Measurements from ENCODE around the gene IL34. TPM values are rescaled to one million over a fixed set of nuclear protein-coding genes. Genes with fewer than 3 reads are reported as not detected.

Gene IL34
- total and polyA plus RNA-seq, 2 of the 13 experiments (the other 11 are each of a cell fraction or from before 2014, with no cell fraction given): 1.2 to 1.3 TPM

GRCh38 chr16:70681382-70682238 lies 35.3 kb downstream of the IL34 start (continued):
- TF ChIP-seq, protein P1, sequence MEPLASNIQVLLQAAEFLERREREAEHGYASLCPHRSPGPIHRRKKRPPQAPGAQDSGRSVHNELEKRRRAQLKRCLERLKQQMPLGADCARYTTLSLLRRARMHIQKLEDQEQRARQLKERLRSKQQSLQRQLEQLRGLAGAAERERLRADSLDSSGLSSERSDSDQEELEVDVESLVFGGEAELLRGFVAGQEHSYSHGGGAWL (CRISPR knock-in tag; IDR thresholded peaks at IDR 0.05): 0 out of 2 replicates have a peak, but pooled peaks have one; percentile 66
- TF ChIP-seq ZNF639 (CRISPR knock-in tag; conservative IDR thresholded peaks at IDR 0.05) (no peak; the same call in 1 of the 2 replicates), PRMT3 (CRISPR knock-in tag; IDR thresholded peaks at IDR 0.05; ENCODE audit: borderline replicate concordance, low read depth) (no peak), ZNF546 (CRISPR knock-in tag; conservative IDR thresholded peaks at IDR 0.05) (no peak; the same call in 1 of the 2 replicates), ZNF33B (CRISPR knock-in tag; IDR thresholded peaks at IDR 0.05) (no peak), RORA (CRISPR knock-in tag; IDR thresholded peaks at IDR 0.05) (no peak), TCF7L2 (IDR thresholded peaks at IDR 0.05; ENCODE audit: low read depth, low read length) (no peak), STAT6 (CRISPR knock-in tag; IDR thresholded peaks at IDR 0.05; ENCODE audit: borderline replicate concordance) (peak; percentile 71; the same call in 1 of the 2 replicates), ATF6 (CRISPR knock-in tag; conservative IDR thresholded peaks at IDR 0.05) (no peak), IKZF4 (CRISPR knock-in tag; IDR thresholded peaks at IDR 0.05; ENCODE audit: borderline replicate concordance, low read depth, not compliant biosample characterization) (no peak)
- TF ChIP-seq, protein P2, sequence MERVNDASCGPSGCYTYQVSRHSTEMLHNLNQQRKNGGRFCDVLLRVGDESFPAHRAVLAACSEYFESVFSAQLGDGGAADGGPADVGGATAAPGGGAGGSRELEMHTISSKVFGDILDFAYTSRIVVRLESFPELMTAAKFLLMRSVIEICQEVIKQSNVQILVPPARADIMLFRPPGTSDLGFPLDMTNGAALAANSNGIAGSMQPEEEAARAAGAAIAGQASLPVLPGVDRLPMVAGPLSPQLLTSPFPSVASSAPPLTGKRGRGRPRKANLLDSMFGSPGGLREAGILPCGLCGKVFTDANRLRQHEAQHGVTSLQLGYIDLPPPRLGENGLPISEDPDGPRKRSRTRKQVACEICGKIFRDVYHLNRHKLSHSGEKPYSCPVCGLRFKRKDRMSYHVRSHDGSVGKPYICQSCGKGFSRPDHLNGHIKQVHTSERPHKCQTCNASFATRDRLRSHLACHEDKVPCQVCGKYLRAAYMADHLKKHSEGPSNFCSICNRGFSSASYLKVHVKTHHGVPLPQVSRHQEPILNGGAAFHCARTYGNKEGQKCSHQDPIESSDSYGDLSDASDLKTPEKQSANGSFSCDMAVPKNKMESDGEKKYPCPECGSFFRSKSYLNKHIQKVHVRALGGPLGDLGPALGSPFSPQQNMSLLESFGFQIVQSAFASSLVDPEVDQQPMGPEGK (CRISPR knock-in tag; IDR thresholded peaks at IDR 0.05): peak; percentile 98
- TF ChIP-seq, protein P3, sequence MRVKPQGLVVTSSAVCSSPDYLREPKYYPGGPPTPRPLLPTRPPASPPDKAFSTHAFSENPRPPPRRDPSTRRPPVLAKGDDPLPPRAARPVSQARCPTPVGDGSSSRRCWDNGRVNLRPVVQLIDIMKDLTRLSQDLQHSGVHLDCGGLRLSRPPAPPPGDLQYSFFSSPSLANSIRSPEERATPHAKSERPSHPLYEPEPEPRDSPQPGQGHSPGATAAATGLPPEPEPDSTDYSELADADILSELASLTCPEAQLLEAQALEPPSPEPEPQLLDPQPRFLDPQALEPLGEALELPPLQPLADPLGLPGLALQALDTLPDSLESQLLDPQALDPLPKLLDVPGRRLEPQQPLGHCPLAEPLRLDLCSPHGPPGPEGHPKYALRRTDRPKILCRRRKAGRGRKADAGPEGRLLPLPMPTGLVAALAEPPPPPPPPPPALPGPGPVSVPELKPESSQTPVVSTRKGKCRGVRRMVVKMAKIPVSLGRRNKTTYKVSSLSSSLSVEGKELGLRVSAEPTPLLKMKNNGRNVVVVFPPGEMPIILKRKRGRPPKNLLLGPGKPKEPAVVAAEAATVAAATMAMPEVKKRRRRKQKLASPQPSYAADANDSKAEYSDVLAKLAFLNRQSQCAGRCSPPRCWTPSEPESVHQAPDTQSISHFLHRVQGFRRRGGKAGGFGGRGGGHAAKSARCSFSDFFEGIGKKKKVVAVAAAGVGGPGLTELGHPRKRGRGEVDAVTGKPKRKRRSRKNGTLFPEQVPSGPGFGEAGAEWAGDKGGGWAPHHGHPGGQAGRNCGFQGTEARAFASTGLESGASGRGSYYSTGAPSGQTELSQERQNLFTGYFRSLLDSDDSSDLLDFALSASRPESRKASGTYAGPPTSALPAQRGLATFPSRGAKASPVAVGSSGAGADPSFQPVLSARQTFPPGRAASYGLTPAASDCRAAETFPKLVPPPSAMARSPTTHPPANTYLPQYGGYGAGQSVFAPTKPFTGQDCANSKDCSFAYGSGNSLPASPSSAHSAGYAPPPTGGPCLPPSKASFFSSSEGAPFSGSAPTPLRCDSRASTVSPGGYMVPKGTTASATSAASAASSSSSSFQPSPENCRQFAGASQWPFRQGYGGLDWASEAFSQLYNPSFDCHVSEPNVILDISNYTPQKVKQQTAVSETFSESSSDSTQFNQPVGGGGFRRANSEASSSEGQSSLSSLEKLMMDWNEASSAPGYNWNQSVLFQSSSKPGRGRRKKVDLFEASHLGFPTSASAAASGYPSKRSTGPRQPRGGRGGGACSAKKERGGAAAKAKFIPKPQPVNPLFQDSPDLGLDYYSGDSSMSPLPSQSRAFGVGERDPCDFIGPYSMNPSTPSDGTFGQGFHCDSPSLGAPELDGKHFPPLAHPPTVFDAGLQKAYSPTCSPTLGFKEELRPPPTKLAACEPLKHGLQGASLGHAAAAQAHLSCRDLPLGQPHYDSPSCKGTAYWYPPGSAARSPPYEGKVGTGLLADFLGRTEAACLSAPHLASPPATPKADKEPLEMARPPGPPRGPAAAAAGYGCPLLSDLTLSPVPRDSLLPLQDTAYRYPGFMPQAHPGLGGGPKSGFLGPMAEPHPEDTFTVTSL (CRISPR knock-in tag; IDR thresholded peaks at IDR 0.05; ENCODE audit: borderline replicate concordance): no peak
